Large intestine (tissue), 3 donors: ENCODE measurements around the gene STAT2. TPM values are rescaled to one million over a fixed set of nuclear protein-coding genes. Genes with fewer than 3 reads are reported as not detected.

ENCODE experiments used
- DNase-seq, 2 donors: peaks; one replicate each; pipeline versions ENCODE4 v3.0.0 to v3.0.0-alpha.2; 2013
- H3K27ac ChIP-seq: one replicate; pipeline ENCODE4 v1.5.1; 2013; ENCODE audit warnings: low read length
- H3K27me3 ChIP-seq: 2 replicates; pipeline ENCODE4 v1.6.1; 2013; ENCODE audit warnings: low read length; ENCODE audit not compliant: control insufficient read depth, insufficient read depth
- H3K36me3 ChIP-seq: 2 replicates; pipeline ENCODE4 v1.6.1; 2013; ENCODE audit warnings: low read length; ENCODE audit not compliant: control insufficient read depth, insufficient read depth
- H3K4me1 ChIP-seq: one replicate; pipeline ENCODE4 v1.6.1; 2013; ENCODE audit warnings: low read length; ENCODE audit not compliant: control insufficient read depth, insufficient read depth
- H3K4me3 ChIP-seq: one replicate; pipeline ENCODE4 v1.5.1; 2013; ENCODE audit warnings: low read length
- H3K9me3 ChIP-seq: one replicate; pipeline ENCODE4 v1.6.1; 2013; ENCODE audit warnings: mild to moderate bottlenecking, low read depth, low read length, moderate library complexity; ENCODE audit not compliant: control insufficient read depth
- WGBS: methylation state at CpG from one replicate; pipeline ENCODE4 v1.1.5; 2013; ENCODE audit warnings: low lambda C conversion rate; ENCODE audit not compliant: insufficient coverage; 5-methylcytosine and 5-hydroxymethylcytosine counted together
- polyA plus RNA-seq: library from polyadenylated mRNA; unstranded; fragments of 120-200 nt; gene quantifications from one replicate; pipeline ENCODE4 v1.2.1, GENCODE V29; 2013

Gene STAT2
- polyA plus RNA-seq, 1 donor = 124 TPM

DNA sequence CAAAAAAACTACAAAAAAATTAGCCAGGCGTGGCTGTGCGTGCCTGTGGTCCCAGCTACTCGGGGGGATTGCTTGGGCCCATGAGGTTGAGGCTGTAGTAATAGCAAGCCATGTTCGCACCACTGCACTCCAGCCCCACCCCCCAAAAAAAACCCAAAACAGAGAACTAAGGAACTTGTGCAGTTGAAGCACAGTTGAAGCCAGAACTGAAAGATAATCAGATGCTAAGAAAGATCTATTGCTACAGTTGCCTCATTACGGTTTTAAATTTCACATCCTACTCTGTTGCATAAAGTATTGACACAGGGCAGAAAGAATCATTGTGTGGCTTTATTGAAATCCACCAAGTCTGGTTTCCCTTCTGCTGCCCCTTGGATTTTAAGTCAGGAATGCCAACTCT, 63.6 kb downstream of the STAT2 start:
- Histone ChIP-seq H3K4me1 (peaks cover 15% of the 10 kb centered on the region), H3K27me3 (no peaks in the 10 kb centered on the region), H3K36me3 (peaks cover 19% of the 10 kb centered on the region), H3K9me3 (no peaks in the 10 kb centered on the region), H3K4me3 (no peak overlapping the region), H3K27ac (no peak overlapping the region)
- WGBS = 100% methylated on average over 1 of the region's 5 CpGs
- DNase-seq = no peak

DNA sequence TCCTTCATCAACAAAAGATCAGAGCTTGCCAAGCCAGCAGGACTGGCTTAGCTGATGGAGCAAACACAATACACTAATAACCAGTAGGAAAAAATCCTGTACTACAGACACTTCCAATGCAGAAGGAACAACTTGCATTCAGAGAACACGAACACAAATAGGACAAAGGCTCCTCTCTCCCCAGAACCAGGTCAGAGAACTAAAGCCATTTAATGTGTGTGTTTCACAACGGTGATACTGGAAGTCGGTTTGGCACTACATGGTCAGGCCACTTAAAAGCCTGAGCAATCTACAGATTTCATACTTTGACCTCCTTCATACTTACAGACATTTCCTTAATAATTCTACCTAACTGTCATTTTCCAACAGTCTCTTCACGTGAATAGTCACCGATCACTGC, 66.1 kb downstream of the STAT2 start:
- peaks cover 5% of the 10 kb centered on the region for H3K4me1 ChIP-seq

More for the DNA sequence above, 66.1 kb downstream of the STAT2 start:
- peaks cover 32% of the 10 kb centered on the region for H3K36me3 ChIP-seq
- no peaks in the 10 kb centered on the region for H3K27me3 ChIP-seq
- H3K4me3 ChIP-seq = no peak overlapping the region
- no CpG with 5 or more reads among the region's 5 CpGs for WGBS
- peak overlapping the region; percentile 57 for H3K27ac ChIP-seq
- H3K9me3 ChIP-seq = no peaks in the 10 kb centered on the region
- DNase-seq = peak in 1 of 2 donors; percentile 56

Other genes with a start within 250 kb of the STAT2 start
- 5,871 TPM for gene RPL41, start 243.5 kb downstream of the STAT2 start, polyA plus RNA-seq
- 4.5 TPM for gene ZC3H10, start 241.8 kb downstream of the STAT2 start, polyA plus RNA-seq
- 42.7 TPM for gene ESYT1, start 231.8 kb downstream of the STAT2 start, polyA plus RNA-seq
- 59.5 TPM for gene MYL6B, start 207.5 kb downstream of the STAT2 start, polyA plus RNA-seq
- 1,754 TPM for gene MYL6, start 201.7 kb downstream of the STAT2 start, polyA plus RNA-seq
- 70.7 TPM for gene SMARCC2, start 170.6 kb downstream of the STAT2 start, polyA plus RNA-seq
- 32.2 TPM for gene RNF41, start 138.2 kb downstream of the STAT2 start, polyA plus RNA-seq
- gene NABP2, start 135.8 kb downstream of the STAT2 start, polyA plus RNA-seq = 29.1 TPM
- 524 TPM for gene SLC39A5, start 130.1 kb downstream of the STAT2 start, polyA plus RNA-seq
- 25.1 TPM for gene ANKRD52, start 101.7 kb downstream of the STAT2 start, polyA plus RNA-seq
- gene COQ10A, start 93.2 kb downstream of the STAT2 start, polyA plus RNA-seq = 12.1 TPM
- gene CS, start 59.8 kb downstream of the STAT2 start, polyA plus RNA-seq = 143 TPM
- gene CNPY2, start 44.1 kb downstream of the STAT2 start, polyA plus RNA-seq = 179 TPM
- 85.5 TPM for gene PAN2, start 26.1 kb downstream of the STAT2 start, polyA plus RNA-seq
- gene IL23A, start 21.2 kb downstream of the STAT2 start, polyA plus RNA-seq = 0.75 TPM
- gene APOF, start 2.8 kb upstream of the STAT2 start, polyA plus RNA-seq = 0.06 TPM
- 21.4 TPM for gene TIMELESS, start 89.3 kb upstream of the STAT2 start, polyA plus RNA-seq
- 0.24 TPM for gene MIP, start 94.5 kb upstream of the STAT2 start, polyA plus RNA-seq
- 4.7 TPM for gene SPRYD4, start 108.5 kb upstream of the STAT2 start, polyA plus RNA-seq
- gene GLS2, start 128.1 kb upstream of the STAT2 start, polyA plus RNA-seq = 1.5 TPM
- 22.5 TPM for gene RBMS2, start 161.7 kb upstream of the STAT2 start, polyA plus RNA-seq